Liver (tissue), 9 donors: ENCODE results near the gene MAN1C1. TPM values are rescaled to one million over a fixed set of nuclear protein-coding genes. Genes with fewer than 3 reads are reported as not detected.

Experiments used
- DNase-seq: peaks from one replicate; pipeline ENCODE4 v3.0.0-alpha.2; 2017; ENCODE audit warnings: low spot score
- H3K27ac ChIP-seq, 2 donors: one replicate each; pipeline ENCODE4 v1.7.0; 2013; ENCODE audit warnings: inconsistent platforms in 2 of 2, low read length in 2 of 2, control low read depth in 1 of 2, low read depth in 1 of 2, mild to moderate bottlenecking in 1 of 2
- H3K27me3 ChIP-seq, 4 donors: one replicate each; pipeline versions ENCODE4 v1.6.1 to v1.7.0; 2013; ENCODE audit warnings: low read length in 3 of 4, inconsistent platforms in 1 of 4, mild to moderate bottlenecking in 1 of 4, moderate library complexity in 1 of 4; ENCODE audit not compliant: control insufficient read depth in 4 of 4, insufficient read depth in 4 of 4
- H3K36me3 ChIP-seq, 4 donors: one replicate each; pipeline versions ENCODE4 v1.6.1 to v1.7.0; 2013; ENCODE audit warnings: low read length in 3 of 4, mild to moderate bottlenecking in 3 of 4, low read depth in 1 of 4, moderate library complexity in 1 of 4; ENCODE audit not compliant: control insufficient read depth in 4 of 4, insufficient read depth in 3 of 4
- H3K4me1 ChIP-seq, 4 donors: one replicate each; pipeline versions ENCODE4 v1.6.1 to v1.7.0; 2013; ENCODE audit warnings: low read length in 3 of 4, mild to moderate bottlenecking in 3 of 4, moderate library complexity in 1 of 4; ENCODE audit not compliant: control insufficient read depth in 4 of 4, insufficient read depth in 4 of 4
- H3K4me3 ChIP-seq, 3 donors: one replicate each; pipeline versions ENCODE4 v1.6.1 to v1.7.0; 2013; ENCODE audit warnings: low read length in 3 of 3, control low read depth in 1 of 3, low read depth in 1 of 3, mild to moderate bottlenecking in 1 of 3
- H3K9ac ChIP-seq, 2 donors: one replicate each; pipeline ENCODE4 v1.7.0; 2013; ENCODE audit warnings: low read length in 2 of 2, mild to moderate bottlenecking in 2 of 2, moderate library complexity in 2 of 2, control low read depth in 1 of 2, low read depth in 1 of 2
- H3K9me3 ChIP-seq, 4 donors: one replicate each; pipeline versions ENCODE4 v1.6.1 to v1.7.0; 2013; ENCODE audit warnings: low read length in 3 of 4; ENCODE audit not compliant: control insufficient read depth in 4 of 4
- ATF3 ChIP-seq: IDR thresholded peaks from 2 replicates; pipeline ENCODE4 v1.6.1; 2016; ENCODE audit warnings: antibody characterized with exemption
- CTCF ChIP-seq: fragments of 150-350 bp; IDR thresholded peaks from 2 replicates; pipeline ENCODE4 v1.5.1; 2017; ENCODE audit warnings: improper control_type of control experiment, low read depth, low read length; ENCODE audit not compliant: missing input control
- EGR1 ChIP-seq, 2 donors: IDR thresholded peaks; 2 replicates each; pipeline ENCODE4 v1.6.1; 2016 to 2018; ENCODE audit warnings: antibody characterized with exemption in 2 of 2, low read depth in 2 of 2
- GABPA ChIP-seq, 2 donors: IDR thresholded peaks in 1 of 2; conservative IDR thresholded peaks in 1 of 2; 2 replicates each; pipeline ENCODE4 v1.6.1; 2016; ENCODE audit warnings: antibody characterized with exemption in 2 of 2, mild to moderate bottlenecking in 1 of 2, moderate library complexity in 1 of 2
- HNF4A ChIP-seq, 2 donors: conservative IDR thresholded peaks; 2 replicates each; pipeline ENCODE4 v1.6.1; 2016; ENCODE audit warnings: antibody characterized with exemption in 2 of 2, mild to moderate bottlenecking in 2 of 2
- HNF4G ChIP-seq: IDR thresholded peaks from 2 replicates; pipeline ENCODE4 v1.6.1; 2016; ENCODE audit warnings: antibody characterized with exemption
- JUND ChIP-seq, 2 donors: IDR thresholded peaks; 2 replicates each; pipeline ENCODE4 v1.6.1; 2016; ENCODE audit warnings: antibody characterized with exemption in 2 of 2
- NR2F2 ChIP-seq: IDR thresholded peaks from 2 replicates; pipeline ENCODE4 v1.6.1; 2016; ENCODE audit warnings: antibody characterized with exemption
- RAD21 ChIP-seq, 2 donors: IDR thresholded peaks; 2 replicates each; pipeline ENCODE4 v1.6.1; 2016; ENCODE audit warnings: antibody characterized with exemption in 2 of 2, mild to moderate bottlenecking in 2 of 2
- REST ChIP-seq: IDR thresholded peaks from 2 replicates; pipeline ENCODE4 v1.6.1; 2016; ENCODE audit warnings: antibody characterized with exemption, mild to moderate bottlenecking
- RXRA ChIP-seq, 2 donors: IDR thresholded peaks; 2 replicates each; pipeline ENCODE4 v1.6.1; 2017 to 2018; ENCODE audit warnings: antibody characterized with exemption in 2 of 2, mild to moderate bottlenecking in 1 of 2
- SP1 ChIP-seq: IDR thresholded peaks from 2 replicates; pipeline ENCODE4 v1.6.1; 2018; ENCODE audit warnings: antibody characterized with exemption, mild to moderate bottlenecking
- TAF1 ChIP-seq: conservative IDR thresholded peaks from 2 replicates; pipeline ENCODE4 v1.6.1; 2016; ENCODE audit warnings: antibody characterized with exemption, mild to moderate bottlenecking
- YY1 ChIP-seq: IDR thresholded peaks from 2 replicates; pipeline ENCODE4 v1.6.1; 2016; ENCODE audit warnings: antibody characterized with exemption, mild to moderate bottlenecking
- ZBTB33 ChIP-seq: IDR thresholded peaks from 2 replicates; pipeline ENCODE4 v1.6.1; 2016; ENCODE audit warnings: antibody characterized with exemption
- WGBS: extraction: QIAGEN DNeasy Blood & Tissue Kit; methylation state at CpG from one replicate; pipeline ENCODE4 v1.1.7; 2013; 5-methylcytosine and 5-hydroxymethylcytosine counted together
- polyA plus RNA-seq, 2 donors: library from polyadenylated mRNA; stranded (reverse) in 1 of 2; unstranded in 1 of 2; fragments of 200-250 nt in 1 of 2; fragments of >200 nt in 1 of 2; fragmentation: Nextera tagmentation in 1 of 2; extraction: Ambion mirVana in 1 of 2; gene quantifications; one replicate each; pipeline versions ENCODE4 v1.2.1 to v1.2.3, GENCODE V29; 2013 to 2015
- total RNA-seq, 2 donors: library from RNA; depleted of rRNA; stranded (reverse); fragments of >200 nt; gene quantifications; one replicate each; pipeline ENCODE4 v1.2.3, GENCODE V29; 2014
- donor health status: healthy.
- donor health status: healthy.
- donor health status: healthy.
- donor health status: healthy.
- donor health status: healthy.

MAN1C1 gene
- total and polyA plus RNA-seq, 4 donors: 6.3 to 16.0 (median 8.1) TPM

- DNase-seq: no peak
- WGBS: 89% methylated on average over 11 of the region's 11 CpGs
- no peak overlapping the region for H3K27ac ChIP-seq
- no peaks in the 10 kb centered on the region for H3K27me3 ChIP-seq
- H3K4me1 ChIP-seq: no peaks in the 10 kb centered on the region
- no peaks in the 10 kb centered on the region for H3K9me3 ChIP-seq
- no peak overlapping the region for H3K9ac ChIP-seq
- H3K36me3 ChIP-seq: peaks cover 0 to 6% (median 0%) of the 10 kb centered on the region in 4 donors
- H3K4me3 ChIP-seq: no peak overlapping the region
- TF ChIP-seq RXRA (IDR thresholded peaks at IDR 0.05): no peak
- TF ChIP-seq JUND (IDR thresholded peaks at IDR 0.05): no peak
- TF ChIP-seq SP1: no peak
- no peak for TF ChIP-seq GABPA (IDR thresholded peaks at IDR 0.05 in 1 of 2, conservative IDR thresholded peaks at IDR 0.05 in 1 of 2)
- TF ChIP-seq ZBTB33: no peak
- no peak for TF ChIP-seq HNF4A (conservative IDR thresholded peaks at IDR 0.05)
- no peak for TF ChIP-seq EGR1 (IDR thresholded peaks at IDR 0.05; ENCODE audit: low read depth in 2 of 2)
- TF ChIP-seq HNF4G: no peak
- TF ChIP-seq RAD21 (IDR thresholded peaks at IDR 0.05): no peak
- TF ChIP-seq REST: no peak
- TF ChIP-seq CTCF: no peak
- no peak for TF ChIP-seq NR2F2
- no peak for TF ChIP-seq ATF3
- TF ChIP-seq TAF1: no peak
- TF ChIP-seq YY1: no peak
Observed at GRCh38 chr1:25786887-25787759, 170.5 kb downstream of the MAN1C1 start.
